Midbrain (tissue), 1 donor: ENCODE data around the gene IL3RA.

Experiments used
- DNase-seq: peaks from one replicate; lab custom pipeline; 2025; lab: John Stamatoyannopoulos, UW

Gene IL3RA

DNA sequence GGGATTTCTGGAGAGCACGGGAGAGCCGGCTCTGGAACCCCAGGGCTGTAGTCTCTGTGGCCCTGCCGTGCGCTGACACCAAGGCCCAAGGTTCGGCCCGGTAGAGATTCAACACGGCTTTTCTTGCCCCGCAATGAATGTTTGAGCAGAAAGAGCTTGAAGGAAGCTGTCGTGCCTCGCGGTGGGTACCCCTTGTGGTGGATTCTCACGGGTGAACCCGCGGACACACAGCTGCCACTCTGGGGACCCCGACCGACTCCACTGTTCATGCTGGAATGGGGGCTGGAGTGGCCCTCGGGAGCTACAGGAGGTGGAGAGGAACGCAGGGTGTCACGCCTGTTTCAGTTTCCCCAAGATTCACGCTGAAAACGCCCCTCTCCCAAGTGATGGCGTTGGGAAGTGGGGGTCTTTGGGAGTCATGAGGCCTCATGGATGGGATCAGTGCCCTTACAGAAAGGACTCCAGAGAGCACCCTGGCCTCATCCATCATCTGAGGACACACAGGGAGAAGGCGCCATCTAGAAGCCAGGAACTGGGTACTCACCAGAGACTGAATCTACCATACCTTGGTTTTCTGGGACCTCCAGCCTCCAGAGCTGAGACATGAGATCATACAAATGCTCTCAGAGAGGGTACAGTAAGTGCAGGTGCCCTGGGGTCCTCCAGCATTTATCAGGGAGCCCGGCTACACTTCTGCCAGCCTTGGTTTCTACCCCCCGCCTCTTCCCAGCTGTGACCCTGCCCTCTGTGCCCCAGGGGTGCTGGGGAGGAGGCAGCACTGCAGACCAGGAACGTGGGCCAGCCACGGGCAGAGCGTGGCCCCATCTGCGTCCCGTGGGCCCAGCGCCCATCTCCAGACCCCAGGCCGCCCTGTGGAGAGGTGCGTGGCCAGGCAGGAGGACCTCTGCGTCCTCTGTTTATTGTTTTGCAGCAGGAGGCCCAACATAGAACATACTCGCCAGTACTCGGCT, 49.0 kb downstream of the IL3RA start:
- DNase-seq: no peak

DNA sequence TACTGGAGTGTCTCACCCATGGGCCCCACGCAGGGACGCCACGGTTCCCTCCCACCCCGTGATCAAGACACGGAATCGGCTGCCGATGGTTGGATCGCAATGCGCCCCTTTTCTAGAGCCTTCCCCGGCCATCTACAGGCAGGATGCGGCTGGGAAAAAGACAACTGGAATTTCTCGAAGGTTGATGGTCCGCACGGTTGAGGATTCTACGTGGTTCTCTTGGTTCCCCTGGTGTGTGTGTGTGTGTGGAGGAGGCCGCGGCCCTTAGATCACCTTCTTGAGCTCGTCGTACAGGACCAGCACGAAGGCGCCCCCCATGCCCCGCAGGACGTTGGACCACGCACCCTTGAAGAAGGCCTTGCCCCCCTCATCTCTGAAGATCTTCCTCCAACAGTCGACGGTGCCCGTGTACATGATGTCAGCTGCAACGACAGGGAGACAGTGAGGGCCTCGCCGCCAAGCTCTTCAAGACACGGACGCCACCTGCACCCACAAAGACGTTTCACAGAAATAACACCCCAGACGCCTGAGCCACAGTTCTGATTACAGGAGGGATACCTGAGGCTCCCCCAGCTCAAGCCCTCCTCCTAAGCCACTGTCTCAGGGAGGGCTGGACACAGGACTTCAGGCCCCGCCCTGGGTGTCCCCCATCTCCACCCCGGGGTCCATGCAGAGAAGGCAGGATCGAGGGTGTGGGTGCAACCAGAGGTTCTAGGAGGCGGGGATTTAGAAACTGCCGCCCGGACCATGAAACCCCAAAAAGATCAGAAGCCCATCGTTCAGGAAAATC, 49.9 kb downstream of the IL3RA start:
- no peak for DNase-seq

DNA sequence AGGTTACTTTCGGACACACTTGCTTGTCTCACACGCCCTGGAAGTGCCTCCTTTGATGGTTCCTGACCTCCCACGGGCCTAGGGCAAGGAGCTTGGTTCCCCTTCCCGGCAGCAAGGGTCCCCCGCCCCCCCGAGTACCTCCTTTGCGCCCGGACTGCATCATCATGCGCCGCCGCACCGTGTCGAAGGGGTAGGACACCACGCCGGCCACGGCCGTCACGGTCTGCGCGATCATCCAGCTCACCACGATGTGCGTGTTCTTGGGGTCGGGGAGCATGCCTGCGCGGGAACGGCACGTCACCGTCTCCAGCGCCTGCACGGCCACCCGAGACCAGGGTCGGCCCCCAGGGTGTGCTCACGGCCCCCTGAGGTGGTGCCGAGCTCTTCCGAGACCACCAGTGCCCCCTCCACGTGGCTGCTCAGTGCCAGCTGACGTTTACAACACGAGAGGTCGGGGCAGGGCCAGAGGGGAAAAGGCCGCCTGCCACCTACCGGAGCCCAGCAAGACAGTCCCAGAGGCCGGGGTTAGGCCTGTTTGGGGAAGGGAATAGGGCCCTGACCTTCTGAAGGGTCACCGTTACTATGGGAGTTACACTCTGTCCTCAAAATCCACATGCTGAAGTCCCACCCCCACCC, 50.7 kb downstream of the IL3RA start:
- no peak for DNase-seq

DNA sequence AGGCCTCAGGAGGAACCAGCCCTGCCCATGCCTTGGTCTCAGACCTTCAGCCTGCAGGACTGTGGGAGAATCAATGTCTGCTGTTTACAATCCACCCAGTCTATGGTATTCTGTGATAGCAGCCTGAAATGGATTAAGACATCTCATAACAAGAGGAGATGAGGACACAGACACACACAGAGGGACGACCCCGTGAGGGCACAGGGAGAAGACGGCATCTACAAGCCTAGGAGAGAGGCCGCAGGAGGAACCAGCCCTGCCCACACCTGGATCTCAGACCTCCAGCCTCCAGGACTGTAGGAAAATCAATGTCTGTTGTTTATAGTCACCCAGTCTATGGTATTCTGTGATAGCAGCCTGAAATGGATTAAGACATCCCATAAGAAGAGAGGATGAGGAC, 52.1 kb downstream of the IL3RA start:
- no peak for DNase-seq

DNA sequence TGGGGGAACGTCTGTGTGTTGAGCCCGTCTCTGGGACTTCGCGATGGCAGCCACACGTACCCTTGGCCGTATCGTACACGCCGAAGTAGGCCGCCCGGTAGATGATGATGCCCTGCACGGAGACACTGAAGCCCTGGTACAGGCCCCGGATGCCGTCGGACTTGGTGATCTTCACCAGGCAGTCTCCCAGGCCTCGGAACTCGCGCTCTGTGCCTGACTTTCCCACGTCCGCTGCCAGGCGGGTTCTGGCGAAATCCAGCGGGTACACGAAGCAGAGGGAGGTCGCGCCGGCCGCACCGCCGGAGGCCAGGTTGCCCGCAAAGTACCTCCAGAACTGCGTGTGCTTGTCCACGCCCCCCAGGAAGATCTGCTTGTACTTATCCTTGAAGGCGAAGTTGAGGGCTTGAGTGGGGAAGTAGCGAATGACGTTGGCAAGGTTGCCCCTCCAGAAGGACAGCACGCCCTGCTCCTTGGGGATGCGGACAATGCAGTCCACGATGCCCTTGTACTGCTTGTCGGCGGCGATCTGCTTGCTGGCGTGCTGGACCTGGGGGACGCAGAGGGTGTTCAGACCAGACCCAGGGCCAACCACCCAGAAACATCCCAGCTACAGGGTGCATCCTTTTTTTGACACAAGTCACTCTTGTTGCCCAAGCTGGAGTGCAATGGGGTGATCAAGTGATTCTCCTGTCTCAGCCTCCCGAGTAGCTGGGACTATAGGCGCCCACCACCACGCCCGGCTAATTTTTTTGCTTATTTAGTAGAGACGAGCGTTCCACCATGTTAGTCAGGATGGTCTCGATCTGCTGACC, 52.8 kb downstream of the IL3RA start:
- no peak for DNase-seq

DNA sequence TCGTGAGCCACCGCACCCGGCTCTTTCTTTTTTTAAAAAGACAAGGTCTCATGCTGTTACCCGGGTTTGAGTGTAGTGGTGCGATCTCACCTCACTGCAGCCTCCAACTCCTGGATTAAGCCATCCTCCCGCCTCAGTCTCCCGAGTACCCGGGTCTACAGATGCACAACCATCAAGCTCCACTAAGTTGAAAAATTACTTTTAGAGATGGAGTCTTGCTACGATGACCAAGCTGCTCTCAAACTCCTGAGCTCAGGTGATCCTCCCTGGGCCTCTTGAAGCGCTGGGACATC, 53.4 kb downstream of the IL3RA start:
- DNase-seq: no peak

DNA sequence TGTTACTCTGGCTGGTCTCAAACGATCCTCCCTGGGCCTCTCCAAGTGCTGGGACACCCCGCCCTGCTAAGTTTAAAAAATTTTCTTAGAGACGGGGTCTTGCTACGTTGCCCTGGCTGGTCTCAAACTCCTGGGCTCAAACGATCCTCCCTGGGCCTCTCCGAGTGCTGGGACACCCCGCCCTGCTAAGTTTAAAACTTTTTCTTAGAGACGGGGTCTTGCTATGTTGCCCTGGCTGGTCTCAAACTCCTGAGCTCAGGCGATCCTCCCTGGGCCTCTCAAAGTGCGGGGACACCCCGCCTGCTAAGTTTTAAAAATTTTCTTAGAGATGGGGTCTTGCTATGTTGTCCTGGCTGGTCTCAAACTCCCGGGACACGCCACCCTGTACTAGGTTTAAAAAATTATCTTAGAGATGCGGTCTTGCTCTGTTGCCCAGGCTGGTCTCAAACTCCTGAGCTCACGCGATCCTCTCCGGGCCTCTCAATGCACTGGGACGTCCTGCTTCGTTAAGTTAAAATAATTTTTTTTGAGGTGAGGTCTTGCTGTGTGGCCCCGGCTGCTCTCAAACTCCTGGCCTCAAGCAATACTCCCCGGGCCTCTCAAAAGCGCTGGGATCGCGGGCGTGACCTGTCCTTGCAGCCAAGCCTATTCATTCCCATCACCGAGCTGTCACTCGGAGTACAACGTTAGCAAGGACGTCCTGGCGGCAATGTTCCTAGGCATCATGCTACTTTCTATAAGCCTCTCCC, 54.2 kb downstream of the IL3RA start:
- DNase-seq: no peak

DNA sequence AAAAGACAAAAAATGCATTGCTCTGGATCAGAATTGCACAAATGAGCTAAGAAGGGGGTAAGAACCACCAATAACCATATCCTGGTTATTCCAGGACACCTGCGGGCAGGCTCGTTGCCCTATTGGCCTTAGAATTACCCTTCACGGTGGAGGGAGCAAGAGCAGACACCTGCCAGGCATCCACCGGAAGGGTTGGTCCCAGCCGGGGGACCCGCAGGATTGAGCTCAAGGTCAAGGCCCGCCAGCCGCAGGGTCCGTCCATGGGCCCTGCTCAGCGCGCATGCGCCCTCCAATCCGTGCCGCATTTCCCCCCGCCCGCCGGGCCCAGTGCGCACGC, 54.8 kb downstream of the IL3RA start:
- no peak for DNase-seq

DNA sequence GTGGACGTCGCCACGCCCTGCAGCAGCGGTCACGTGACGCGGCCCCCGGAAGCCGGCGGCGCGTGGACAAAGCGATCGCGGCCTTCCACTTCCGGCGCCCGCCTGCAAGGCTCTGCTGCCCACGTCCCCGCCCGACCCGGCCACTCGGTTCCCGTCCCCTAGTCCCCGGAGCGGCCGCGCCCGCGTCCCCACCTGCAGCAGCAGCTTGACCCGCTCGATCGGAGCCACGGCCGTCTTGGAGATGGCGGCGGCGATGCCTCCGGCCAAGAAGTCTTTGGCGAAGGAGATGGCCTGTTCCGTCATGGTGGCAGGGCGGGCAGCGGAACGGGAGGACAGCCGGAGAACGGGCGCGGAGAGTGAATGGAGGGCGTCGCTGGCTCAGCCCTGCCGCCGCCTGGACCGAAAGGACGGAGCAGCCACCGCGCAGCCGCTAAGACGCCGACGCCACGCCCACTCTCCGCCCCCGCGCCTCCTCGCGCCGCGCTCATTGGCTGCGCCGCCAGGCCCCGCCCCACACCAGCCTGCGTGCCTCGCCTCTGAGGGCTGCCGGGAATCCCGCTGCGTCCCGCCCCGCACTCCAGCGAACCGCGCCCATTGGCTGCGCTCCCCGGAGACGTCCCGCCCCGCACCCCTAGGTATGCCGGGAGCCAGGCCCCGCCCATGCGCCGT, 55.3 kb downstream of the IL3RA start, which contains the start of gene SLC25A6:
Gene SLC25A6 (minus strand): TSS at position 407 of the 669 bp plus-strand sequence. CDS start 104 bp downstream, at position 303.
- DNase-seq: no peak

DNA sequence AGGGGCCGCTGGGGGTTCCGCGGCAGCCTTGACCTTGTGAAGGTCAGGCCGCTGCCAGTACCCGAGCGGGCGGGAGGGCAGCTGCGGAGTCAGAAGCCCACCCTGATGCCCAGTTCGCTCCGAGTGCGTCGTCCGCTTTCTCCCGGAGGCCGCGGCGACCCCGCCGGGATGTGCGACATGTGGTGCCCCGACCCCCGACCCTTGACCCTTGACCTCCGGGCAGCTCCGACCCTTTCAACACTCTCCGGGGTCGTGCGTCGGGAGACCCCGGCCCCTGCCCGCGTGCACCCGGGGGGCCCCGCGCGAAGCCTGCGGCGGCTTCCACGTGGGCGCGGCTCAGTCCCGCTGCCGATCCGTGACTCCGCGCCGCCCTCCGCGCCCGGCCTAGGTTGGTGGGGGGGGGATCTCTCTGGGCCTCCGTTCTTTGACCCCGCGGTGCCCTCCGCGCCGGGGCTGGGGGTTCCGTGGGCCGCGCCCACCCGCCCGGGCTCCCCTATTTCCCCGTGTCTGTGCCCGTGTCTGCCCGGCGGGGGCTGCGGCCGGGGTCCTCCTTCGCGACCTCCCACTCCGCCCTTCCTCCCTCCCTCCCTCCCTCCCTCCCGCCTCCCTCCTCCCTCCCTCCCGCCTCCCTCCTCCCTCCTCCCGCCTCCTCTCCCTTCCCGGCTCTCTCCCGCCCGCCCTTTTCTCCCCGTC, 55.9 kb downstream of the IL3RA start:
- DNase-seq: no peak

DNA sequence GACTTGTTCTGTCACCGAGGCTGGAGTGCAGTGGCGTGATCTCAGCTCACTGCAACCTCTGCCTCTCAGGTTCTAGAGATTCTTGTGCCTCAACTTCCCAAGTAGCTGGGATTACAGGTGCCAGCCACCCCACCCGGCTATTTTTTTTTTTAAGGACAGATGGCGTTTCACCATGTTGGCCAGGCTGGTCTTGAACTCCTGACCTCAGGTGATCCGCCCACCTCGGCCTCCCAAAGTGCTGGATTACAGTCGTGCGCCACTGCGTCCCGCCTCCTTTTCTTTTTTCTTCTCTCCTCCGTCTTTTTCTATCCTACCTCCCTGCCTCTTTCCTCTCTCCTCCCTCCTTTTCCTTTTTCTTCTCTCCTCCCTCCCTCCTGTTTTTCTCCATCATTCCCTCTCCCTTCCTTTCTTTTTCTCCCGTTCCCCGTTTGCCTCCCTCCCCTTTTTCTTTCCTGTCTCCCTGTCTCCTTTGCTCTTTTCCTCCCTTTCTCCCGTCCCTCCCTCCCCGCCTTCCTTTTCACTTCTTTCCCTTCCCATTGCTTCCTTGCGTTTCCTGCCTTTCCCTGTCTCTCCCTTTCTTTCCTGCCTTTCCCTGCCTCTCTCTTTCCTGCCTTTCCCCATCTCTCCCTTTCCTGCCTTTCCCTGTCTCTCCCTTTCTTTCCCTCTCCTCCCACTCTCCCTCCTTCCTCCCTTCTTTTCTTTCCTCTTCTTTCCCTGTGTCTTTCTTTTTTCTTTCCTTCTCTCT, 57.5 kb downstream of the IL3RA start:
- no peak for DNase-seq

DNA sequence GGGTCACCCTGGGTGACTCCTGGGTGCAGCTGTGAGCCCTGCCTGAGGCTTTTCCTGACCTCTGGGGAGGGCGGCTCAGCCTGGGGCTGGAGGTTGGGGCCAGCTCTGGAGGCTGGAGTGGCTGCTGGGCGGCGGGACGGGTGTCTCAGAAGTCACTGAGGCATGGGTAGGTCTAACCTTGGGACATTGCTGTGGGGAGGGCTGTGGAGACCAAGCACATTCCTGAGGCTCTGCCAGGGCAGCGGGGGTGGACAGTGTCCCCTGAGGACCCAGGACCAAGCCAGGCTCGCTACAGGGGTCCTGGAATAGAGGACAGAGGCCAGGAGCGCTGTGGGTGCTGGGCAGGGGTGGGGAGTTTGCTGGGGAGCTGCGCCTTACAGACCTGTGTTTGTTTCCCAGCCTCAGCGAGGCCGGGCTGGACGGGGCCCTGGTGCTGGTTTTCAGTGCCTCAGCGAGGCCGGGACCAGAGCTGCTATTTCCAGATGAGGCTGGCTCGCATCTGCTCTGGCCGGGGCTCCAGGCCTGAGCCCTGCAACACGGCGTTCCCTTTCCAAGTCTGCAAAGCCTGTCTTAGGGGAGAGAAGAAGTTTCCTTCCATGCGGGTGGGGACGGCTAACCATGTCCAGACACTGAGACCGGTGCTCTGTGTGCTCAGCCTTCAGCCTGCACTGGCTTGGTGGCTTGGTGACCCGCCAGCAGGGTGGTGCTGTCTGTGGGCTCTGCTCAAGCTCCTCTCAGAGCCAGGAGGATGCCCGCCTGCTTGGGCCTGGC, 58.3 kb downstream of the IL3RA start:
- DNase-seq: no peak

DNA sequence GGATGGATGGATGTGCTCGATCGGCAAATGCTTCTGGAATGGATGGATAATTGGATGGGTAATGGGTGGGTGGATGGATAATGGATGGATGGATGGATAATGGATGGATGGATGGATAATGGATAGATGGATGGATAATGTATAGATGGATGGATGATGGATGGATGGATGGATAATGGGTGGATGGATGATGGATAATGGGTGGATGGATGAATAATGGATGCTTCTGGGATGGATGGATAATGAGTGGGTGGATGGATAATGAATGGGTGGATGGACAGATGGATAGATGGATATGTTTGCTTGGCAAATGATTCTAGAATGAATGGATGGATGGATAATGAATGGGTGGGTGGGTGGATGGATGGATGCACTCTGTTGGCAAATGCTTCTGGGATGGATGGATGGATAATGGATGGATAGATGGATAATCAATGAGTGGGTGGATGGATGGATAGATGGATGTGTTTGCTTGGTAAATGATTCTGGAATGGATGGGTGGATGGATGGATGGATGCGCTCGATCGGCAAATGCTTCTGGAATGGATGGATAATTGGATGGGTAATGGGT, 59.1 kb downstream of the IL3RA start:
- no peak for DNase-seq

DNA sequence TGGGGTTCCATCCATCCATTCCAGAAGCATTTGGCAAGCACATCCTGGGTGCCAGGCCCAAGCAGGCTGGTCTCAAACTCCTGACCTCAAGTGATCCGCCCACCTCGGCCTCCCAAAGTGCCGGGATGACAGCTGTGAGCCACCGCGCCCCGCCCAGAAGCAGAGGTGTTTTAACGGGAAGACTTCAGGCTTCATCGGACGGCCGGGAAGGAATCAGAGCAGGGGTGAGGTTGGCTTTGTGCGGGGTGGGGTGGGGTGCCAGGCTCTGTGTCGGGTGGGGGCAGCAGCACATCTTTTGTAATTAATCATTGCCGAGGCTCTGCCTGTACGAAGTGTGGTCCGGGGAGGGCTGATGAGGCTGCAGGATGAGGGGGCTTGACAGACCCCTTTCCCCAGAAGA, 60.4 kb downstream of the IL3RA start:
- no peak for DNase-seq

DNA sequence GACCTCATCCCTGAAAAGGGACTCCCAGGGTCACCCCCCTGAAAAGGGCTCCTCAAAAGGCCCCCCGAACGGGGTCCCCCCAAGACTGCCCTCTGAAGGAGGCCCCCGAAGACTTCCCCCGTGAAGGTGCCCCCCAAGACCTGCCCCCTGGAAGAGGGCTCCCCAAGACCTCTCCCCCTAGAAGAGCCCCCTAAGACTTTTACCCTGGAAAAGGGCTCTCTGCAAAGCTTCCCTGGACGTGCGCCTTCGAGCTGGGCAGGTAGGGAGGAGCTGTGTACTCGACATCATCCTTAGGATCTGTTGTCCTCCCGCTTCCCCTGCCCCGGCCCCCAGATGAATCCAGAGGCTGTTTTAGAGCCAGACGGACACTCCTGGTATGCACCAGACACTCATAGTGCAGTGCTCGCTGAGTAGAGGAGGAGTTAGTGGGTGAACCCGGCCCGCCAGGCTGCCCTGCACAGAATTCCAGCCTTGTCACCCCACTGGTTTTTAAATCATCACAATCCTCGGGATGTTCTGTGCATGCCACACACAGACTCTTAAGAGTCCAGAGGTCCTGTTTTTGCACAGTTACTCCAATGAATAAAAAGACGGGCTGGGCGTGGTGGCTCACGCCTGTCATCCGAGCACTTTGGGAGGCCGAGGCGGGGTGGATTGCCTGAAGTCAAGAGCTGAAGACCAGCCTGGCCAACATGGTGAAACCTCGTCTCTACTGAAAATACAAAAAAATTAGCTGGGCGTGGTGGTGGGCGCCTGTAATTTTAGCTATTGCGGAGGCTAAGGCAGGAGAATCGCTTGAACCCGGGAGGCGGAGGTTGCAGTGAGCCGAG, 61.1 kb downstream of the IL3RA start:
- no peak for DNase-seq

DNA sequence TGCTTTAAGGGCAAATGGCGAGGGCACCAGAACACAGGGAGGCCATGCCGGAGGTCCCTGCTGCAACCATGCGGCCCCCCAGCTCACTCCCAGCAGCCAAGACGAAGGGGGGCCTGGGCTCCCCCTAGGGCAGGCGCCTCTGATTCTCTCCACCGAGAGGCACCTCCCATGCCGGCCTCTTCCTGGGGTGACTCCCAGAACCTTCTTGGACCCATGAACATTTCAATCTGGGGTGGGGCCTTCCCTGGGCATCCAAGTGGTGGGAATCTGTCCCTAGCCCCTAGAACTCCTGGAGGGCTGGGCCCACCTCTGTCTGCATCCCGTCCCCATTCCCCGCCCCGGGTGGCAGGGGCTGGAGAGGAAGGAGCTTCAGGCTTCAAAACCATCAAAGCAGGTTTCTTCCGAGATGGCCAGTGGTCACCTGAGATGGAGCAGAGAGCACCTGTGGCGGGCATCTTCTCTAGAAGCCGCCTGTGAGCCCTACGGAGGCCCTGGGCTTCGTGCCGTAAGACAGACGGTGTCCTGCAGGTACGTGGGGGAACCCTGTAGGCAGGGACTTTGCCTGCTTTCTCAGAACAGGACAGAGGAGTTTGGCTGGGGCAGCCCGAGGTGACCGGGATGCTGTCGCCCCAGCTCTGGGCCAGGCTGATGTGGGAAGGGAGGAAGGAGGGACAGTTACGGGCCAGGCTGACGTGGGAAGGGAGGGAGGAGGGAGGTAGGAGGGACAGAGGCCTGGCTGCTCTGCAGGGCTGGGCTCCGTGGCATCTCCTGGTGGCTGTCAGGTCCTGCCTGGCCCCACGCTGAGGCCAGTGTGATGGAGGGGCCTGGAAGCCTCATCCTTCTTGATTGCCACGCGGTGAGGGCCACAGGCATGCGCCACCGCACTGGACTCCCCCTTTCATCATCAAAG, 62.1 kb downstream of the IL3RA start:
- DNase-seq: no peak
